K562 (cell line): Measurements from ENCODE around the gene USH2A. TPM values are rescaled to one million over a fixed set of nuclear protein-coding genes. Genes with fewer than 3 reads are reported as not detected.

Experiments used
- FIP1L1 ChIP-seq: fragments of 200-400 bp; formaldehyde crosslinking; IDR thresholded peaks from 2 replicates; pipeline ENCODE4 v1.6.1; 2018; ENCODE audit warnings: mild to moderate bottlenecking, low read depth, low read length; ENCODE audit not compliant: poor library complexity, severe bottlenecking
- GMEB1 ChIP-seq: fragments of 250-450 bp; sonication (Bioruptor Pico); IDR thresholded peaks from 2 replicates; pipeline ENCODE4 v1.4.0; 2020; ENCODE audit warnings: mild to moderate bottlenecking
- RAD21 ChIP-seq, 2 experiments: fragments of 250-450 bp in 1 of 2; fragments of 450-650 bp in 1 of 2; sonication (Bioruptor Pico) in 1 of 2; formaldehyde crosslinking in 1 of 2; IDR thresholded peaks in 1 of 2; conservative IDR thresholded peaks in 1 of 2; 2 replicates each; pipeline versions ENCODE4 v1.4.0 to v1.8.0; 2020 to 2022; ENCODE audit warnings: mild to moderate bottlenecking in 2 of 2, moderate library complexity in 1 of 2
- ZNF318 ChIP-seq, 2 experiments: fragments of 450-650 bp; IDR thresholded peaks; 2 replicates each; pipeline ENCODE4 v1.6.1; 2016; ENCODE audit warnings: mild to moderate bottlenecking in 2 of 2, borderline replicate concordance in 1 of 2, low read depth in 1 of 2, moderate library complexity in 1 of 2
- ZNF668 ChIP-seq: fragments of 250-450 bp; sonication (Bioruptor Pico); IDR thresholded peaks from 2 replicates; pipeline ENCODE4 v1.8.0; 2022; ENCODE audit warnings: mild to moderate bottlenecking, inconsistent platforms
- polyA plus RNA-seq, 8 experiments: library from polyadenylated mRNA; depleted of rRNA in 4 of 8; stranded (reverse) in 5 of 8; unstranded in 3 of 8; fragments of >200 nt; fragmentation: Nextera tagmentation in 2 of 8; fragmentation: Illumina TruSeq in 1 of 8; extraction: Ambion mirVana in 2 of 8; extraction: Trizol in 1 of 8; gene quantifications; 2 replicates each; pipeline versions ENCODE4 v1.2.1 to v1.2.3, GENCODE V29; 2011 to 2014; ENCODE audit warnings: inconsistent platforms in 1 of 8, missing spikeins in 1 of 8
- total RNA-seq, 7 experiments: library from RNA; depleted of rRNA in 6 of 7; stranded (reverse); fragments of >200 nt in 6 of 7; fragmentation: Illumina TruSeq in 2 of 7; extraction: Trizol in 2 of 7; gene quantifications; 2 replicates each; pipeline versions ENCODE4 v1.2.1 to v1.2.3, GENCODE V29; 2011 to 2021; ENCODE audit warnings: low replicate concordance in 1 of 7

The USH2A gene
- total and polyA plus RNA-seq, 9 of the 15 experiments (the other 6 are each of a cell fraction or from before 2014, with no cell fraction given), result under 0.01 TPM; not detected in 7

- TF ChIP-seq ZNF318 (IDR thresholded peaks at IDR 0.05; ENCODE audit: borderline replicate concordance in 1 of 2, low read depth in 1 of 2), result no peak
- no peak for TF ChIP-seq GMEB1
- no peak for TF ChIP-seq FIP1L1
- no peak for TF ChIP-seq ZNF668 (CRISPR knock-in tag)
- no peak for TF ChIP-seq RAD21 (CRISPR knock-in tag; conservative IDR thresholded peaks at IDR 0.05 in 1 of 2, IDR thresholded peaks at IDR 0.05 in 1 of 2)
Measured at GRCh38 chr1:215719552-215719951, 703.7 kb downstream of the USH2A start (continued).
